LNCAP (cell line): ENCODE data around the gene CYP2W1.

ENCODE experiments used
- CTCF ChIP-seq: fragments of 450-650 bp; IDR thresholded peaks from 2 replicates; pipeline ENCODE4 v1.5.1; 2017; ENCODE audit warnings: mild to moderate bottlenecking

The CYP2W1 gene

GRCh38 chr7:983004-983615, at the start of gene CYP2W1:
TSS of gene CYP2W1 (plus strand) at chr7:983181. CDS start at chr7:983212, 31 bp downstream.
- TF ChIP-seq CTCF = no peak

- no peak for TF ChIP-seq CTCF
These were observed 48.4 kb upstream of the CYP2W1 start for GRCh38 chr7:934469-935163.

GRCh38 chr7:935164-935873, 47.7 kb upstream of the CYP2W1 start:
- TF ChIP-seq CTCF = no peak

- TF ChIP-seq CTCF = no peak
These were observed 47.1 kb upstream of the CYP2W1 start for GRCh38 chr7:935874-936385.

GRCh38 chr7:936386-937054, 46.5 kb upstream of the CYP2W1 start:
- TF ChIP-seq CTCF = no peak

- TF ChIP-seq CTCF = no peak
These were observed 45.0 kb upstream of the CYP2W1 start for GRCh38 chr7:937856-938484.
